NT2/D1 (cell line): ENCODE measurements around the gene MCU.

Experiments used
- SUZ12 ChIP-seq: IDR thresholded peaks from 2 replicates; pipeline ENCODE4 v1.6.1; 2011; ENCODE audit not compliant: insufficient read length, insufficient read depth; ENCODE audit errors: extremely low read depth
- YY1 ChIP-seq: IDR thresholded peaks from 2 replicates; pipeline ENCODE4 v1.6.1; 2011; ENCODE audit not compliant: insufficient read length, insufficient read depth
- ZNF274 ChIP-seq: IDR thresholded peaks from 2 replicates; pipeline ENCODE4 v1.6.1; 2011; ENCODE audit warnings: mild to moderate bottlenecking, low read depth, low read length

DNA sequence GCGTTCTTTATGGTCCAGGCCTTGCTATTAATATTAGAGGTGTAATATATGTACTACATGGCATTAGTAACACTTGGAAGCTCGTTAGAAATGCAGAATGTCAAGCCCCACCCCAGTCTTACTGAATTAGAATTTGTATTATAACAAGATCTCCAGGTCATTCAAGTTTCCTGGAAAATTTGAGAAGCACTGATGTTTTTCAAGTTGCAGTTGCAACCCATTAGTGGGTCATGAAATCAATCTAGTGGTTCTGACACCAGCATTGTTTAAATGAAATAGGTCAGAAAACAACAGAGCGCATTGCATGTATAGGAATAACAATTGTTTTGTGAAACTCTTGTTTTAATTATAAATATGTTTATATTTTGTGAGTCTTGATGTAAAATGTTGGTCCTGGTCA lies 37.2 kb upstream of the MCU start:
- no peak for TF ChIP-seq ZNF274
- no peak for TF ChIP-seq YY1
- no peak for TF ChIP-seq SUZ12
